ENCODE measurements around the gene COPS6.

Gene COPS6

GRCh38 chr7:100102950-100103840 lies 14.4 kb downstream of the COPS6 start:
- DNase-seq: no peak

DNA sequence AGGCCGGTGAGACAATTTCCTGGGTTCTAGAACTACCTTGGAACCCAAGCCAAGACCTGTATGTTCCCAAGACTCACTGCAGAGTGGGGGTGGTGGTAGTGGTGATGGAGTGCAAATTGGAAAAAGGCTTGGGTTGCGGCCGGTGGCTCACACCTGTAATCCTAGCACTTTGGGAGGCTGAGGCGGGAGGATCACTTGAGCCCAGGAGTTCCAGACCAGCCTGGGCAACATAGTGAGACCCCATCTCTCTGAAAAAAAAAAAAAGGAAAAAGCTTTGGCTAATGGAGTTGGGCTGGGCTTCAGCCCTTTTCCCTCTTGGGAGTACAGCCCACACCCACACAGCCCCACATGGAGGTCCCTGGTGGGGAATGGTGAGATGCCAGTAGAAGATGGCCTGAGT lies 16.8 kb downstream of the COPS6 start:
- DNase-seq: no peak

DNA sequence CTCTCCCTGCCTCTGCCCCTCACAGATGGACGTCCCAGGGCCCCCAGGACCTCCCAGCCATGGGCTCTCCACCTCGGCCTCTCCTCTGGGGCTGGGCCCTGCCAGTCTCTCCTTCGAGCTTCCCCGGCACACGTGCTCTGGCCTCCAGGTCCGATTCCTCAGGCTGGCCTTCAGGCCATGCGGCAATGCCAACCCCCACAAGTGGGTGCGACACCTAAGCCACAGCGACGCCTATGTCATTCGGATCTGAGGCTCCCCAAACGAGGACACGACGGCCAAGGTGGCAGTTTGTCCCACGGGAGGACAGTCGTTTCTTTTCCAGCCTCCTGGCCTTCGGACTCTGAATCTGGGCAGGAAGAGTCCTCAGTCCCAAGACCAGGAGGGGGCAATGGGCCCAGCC lies 17.9 kb downstream of the COPS6 start:
- no peak for DNase-seq

DNA sequence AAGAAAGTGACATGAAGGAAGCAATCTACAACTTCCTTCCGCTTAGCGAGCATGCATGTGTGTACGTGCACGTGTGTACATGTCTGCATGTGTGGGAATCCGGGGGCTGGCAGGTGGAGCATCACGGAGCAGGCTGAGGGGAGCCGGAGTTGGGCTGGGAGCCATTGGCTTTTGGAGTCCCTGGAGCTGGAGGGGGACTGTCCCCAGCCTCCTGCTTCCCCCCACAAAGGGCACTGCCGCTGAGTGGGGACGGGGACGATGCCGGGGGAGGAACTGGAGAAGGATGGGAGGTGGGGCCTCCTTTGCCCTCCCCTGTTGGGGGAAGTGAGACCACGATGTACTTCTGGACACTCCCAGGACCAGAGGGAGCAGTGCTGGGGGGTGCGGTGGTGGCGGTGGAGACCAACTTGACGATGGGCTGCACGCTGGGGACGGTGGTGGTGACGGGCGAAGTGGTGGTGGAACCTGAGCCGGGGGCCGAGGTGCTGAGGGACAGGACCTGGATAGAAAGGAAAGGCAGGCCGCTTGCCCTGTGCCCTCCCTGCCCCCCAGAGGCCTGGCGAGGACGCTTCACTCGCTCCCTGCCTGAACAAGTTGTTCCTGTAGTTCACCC lies 18.5 kb downstream of the COPS6 start:
- DNase-seq: no peak

GRCh38 chr7:100107890-100108289 lies 19.1 kb downstream of the COPS6 start:
- no peak for DNase-seq

- no peak for DNase-seq
Measured at GRCh38 chr7:100109521-100110163, 20.9 kb downstream of the COPS6 start.

DNA sequence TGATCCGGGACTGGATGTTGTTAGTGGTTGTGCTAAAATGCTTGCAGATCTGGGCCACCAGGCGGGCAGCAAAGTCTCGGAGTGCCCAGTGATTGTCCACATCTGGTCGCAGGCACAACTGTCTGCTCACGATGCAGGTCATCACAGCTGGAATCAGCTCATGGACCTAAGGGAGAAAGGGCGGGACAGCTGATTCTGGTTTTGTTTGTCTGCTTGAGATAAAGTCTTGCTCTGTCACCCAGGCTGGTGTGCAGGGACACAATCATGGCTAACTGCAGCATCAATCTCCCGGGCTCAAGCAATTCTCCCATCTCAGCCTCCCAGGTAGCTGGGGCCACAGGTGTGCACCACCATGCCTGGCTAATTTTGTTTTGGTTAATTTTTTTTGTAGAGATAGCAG lies 22.4 kb downstream of the COPS6 start:
- DNase-seq: no peak

- DNase-seq: no peak
Measured at GRCh38 chr7:100111914-100112313, 23.1 kb downstream of the COPS6 start.

GRCh38 chr7:100115026-100115425 lies 26.3 kb downstream of the COPS6 start:
- DNase-seq: no peak

DNA sequence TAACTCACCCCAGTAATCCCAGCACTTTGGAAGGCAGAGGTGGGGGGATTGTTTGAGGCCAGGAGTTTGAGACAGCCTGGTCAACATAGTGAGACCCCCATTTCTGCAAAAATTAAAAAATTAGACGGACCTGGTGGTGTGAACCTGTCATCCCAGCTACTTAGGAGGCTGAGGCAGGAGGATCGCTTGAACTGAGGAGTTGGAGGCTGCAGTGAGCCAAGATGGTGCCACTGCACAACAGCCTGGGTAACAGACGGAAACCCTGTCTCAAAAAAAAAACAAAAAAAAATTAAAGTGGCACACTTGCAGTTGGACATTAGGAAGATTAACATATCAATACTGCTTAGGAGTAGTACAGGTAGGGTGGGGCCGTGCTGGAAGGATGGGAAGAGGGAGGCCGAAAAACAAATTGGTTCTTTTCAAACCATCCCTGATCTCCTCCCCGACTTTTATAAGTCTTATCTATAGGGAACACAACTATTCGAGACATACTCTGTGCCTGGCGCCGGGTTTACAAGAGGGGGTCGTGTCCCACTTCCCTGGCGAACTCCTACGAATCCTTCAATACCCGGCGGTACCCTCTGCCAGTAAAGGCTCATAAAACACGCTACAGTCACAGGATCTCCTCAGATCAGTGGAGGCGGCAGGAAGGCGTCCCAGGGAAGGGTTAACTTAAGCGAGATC lies 29.8 kb downstream of the COPS6 start:
- no peak for DNase-seq

DNA sequence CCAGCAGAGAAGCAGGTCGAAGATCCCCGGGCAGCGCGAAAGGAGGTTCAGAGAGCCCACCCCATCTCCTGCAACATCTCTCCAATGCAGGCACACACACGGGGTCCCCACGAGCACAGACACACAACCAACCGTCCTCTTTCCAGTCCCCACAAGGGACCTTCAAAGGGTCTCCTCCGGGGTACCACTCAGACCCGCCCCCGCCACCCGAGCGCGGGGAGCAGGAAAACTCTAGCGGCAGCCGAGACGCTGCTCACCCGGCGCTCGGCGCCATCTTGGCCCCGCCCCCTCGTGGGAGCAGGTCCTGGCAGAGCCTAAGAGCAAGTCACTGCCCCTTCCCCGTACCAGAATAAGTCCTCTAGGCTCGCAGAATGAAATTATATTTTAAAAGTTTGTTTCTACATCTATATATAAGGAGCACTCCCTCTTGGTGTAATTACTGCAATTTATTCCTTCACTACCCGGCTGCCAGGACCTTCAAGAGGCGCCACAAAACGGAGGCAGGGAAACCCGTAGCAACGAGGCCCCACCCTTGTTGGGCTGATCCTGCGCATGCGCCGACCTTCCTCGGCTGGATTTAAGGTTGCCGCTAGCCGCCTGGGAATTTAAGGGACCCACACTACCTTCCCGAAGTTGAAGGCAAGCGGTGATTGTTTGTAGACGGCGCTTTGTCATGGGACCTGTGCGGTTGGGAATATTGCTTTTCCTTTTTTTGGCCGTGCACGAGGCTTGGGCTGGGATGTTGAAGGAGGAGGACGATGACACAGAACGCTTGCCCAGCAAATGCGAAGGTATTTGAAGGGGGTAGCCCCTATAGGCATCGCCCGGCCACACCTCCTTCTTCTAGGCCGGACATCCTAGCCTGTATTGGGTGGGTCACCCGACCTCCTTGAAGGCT lies 30.6 kb downstream of the COPS6 start, which contains the start of the genes CNPY4 and TAF6:
Gene CNPY4, plus strand, starts transcription at position 563 of the 898 bp plus-strand sequence. Its CDS starts 111 bp downstream, at position 674.
Gene TAF6, minus strand, starts transcription at position 287 of the 898 bp plus-strand sequence. CDS start 5,149 bp downstream, outside the sequence.
- DNase-seq: peak; percentile 92 to 94

GRCh38 chr7:100119970-100120732 lies 31.4 kb downstream of the COPS6 start:
- peak; percentile 62 to 64 for DNase-seq

DNA sequence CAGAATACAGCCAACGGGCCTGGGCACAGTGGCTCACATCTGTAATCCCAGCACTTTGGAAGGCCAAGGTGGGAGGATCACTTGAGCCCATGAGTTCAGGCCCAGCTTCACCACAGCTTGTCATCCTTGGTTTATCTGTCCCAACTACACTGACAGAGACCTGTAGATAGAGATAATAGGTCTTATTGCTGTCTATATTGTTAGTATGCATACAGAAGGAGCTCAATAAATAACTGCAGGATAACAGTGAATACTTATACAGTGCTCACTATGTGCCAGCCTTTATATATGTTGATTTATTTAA lies 31.9 kb downstream of the COPS6 start:
- DNase-seq: no peak

- no peak for DNase-seq
Measured at GRCh38 chr7:100122067-100122466, 33.3 kb downstream of the COPS6 start.

- DNase-seq: no peak
Measured at GRCh38 chr7:100122568-100122967, 33.8 kb downstream of the COPS6 start.

GRCh38 chr7:100124301-100125230 lies 35.8 kb downstream of the COPS6 start:
- no peak for DNase-seq

- DNase-seq: no peak
Measured at GRCh38 chr7:100126239-100126930, 37.6 kb downstream of the COPS6 start.

- DNase-seq: peak; percentile 89 to 93
Measured at GRCh38 chr7:100126931-100127865, 38.4 kb downstream of the COPS6 start, which contains the start of gene MBLAC1. Gene MBLAC1, plus strand, starts transcription at chr7:100126967. Its CDS starts 429 bp downstream, at chr7:100127396.

All from stimulated activated CD4-positive, alpha-beta T cell treated with anti-CD3 and anti-CD28 coated beads, Interleukin-2, amount 100 ng/mL, for 48 hours (primary cell).